Transverse colon (tissue), 4 donors: ENCODE results near the gene SLC30A10. TPM values are rescaled to one million over a fixed set of nuclear protein-coding genes. Genes with fewer than 3 reads are reported as not detected.
"Not testable (repeated sequence)": the region's sequence is repeated elsewhere in the genome, so short reads cannot be mapped to it uniquely, and the experiment has no call there.

Source experiments
- DNase-seq: peaks from one replicate; pipeline ENCODE4 v3.0.0-alpha.2; 2019
- H3K27ac ChIP-seq, 4 donors: fragments of 200-600 bp; sonication (generic); 2 replicates each; pipeline ENCODE4 v1.5.1; 2016 to 2018; ENCODE audit warnings: inconsistent platforms in 4 of 4
- H3K27me3 ChIP-seq: fragments of 200-600 bp; sonication (generic); 2 replicates; pipeline ENCODE4 v1.5.1; 2017; ENCODE audit warnings: inconsistent platforms
- H3K36me3 ChIP-seq, 4 donors: fragments of 200-600 bp; sonication (generic); 2 replicates each; pipeline ENCODE4 v1.5.1; 2017 to 2019; ENCODE audit warnings: inconsistent platforms in 4 of 4
- H3K4me1 ChIP-seq, 4 donors: fragments of 200-600 bp; sonication (generic); 2 replicates each; pipeline ENCODE4 v1.5.1; 2017 to 2020; ENCODE audit warnings: inconsistent platforms in 4 of 4
- H3K4me3 ChIP-seq, 4 donors: fragments of 200-600 bp; sonication (generic); 1 replicate in 1 of 4; 2 replicates in 3 of 4; pipeline versions ENCODE4 v1.5.1 to v1.6.1; 2017 to 2019; ENCODE audit warnings: inconsistent platforms in 4 of 4
- H3K9me3 ChIP-seq, 2 donors: fragments of 200-600 bp; sonication (generic); 2 replicates each; pipeline ENCODE4 v1.5.1; 2017 to 2019; ENCODE audit warnings: inconsistent platforms in 2 of 2
- CTCF ChIP-seq, 5 experiments: fragments of 200-600 bp in 3 of 5; fragments of 450-650 bp in 2 of 5; sonication (generic) in 3 of 5; IDR thresholded peaks; 1 replicate in 2 of 5; 2 replicates in 3 of 5; pipeline ENCODE4 v1.5.1; 2016 to 2017; ENCODE audit warnings: antibody characterized with exemption in 5 of 5, inconsistent platforms in 3 of 5, mild to moderate bottlenecking in 2 of 5, moderate library complexity in 1 of 5
- EP300 ChIP-seq: sonication (generic); formaldehyde crosslinking; IDR thresholded peaks from one replicate; pipeline ENCODE4 v1.6.1; 2017; ENCODE audit warnings: antibody characterized with exemption, low read depth
- POLR2A ChIP-seq: fragments of 450-650 bp; IDR thresholded peaks from one replicate; pipeline ENCODE4 v1.6.1; 2016; ENCODE audit warnings: antibody characterized with exemption, mild to moderate bottlenecking, moderate library complexity
- POLR2AphosphoS5 ChIP-seq, 3 donors: sonication (generic); formaldehyde crosslinking; IDR thresholded peaks; one replicate each; pipeline ENCODE4 v1.6.1; 2016; ENCODE audit warnings: antibody characterized with exemption in 3 of 3
- WGBS, 2 donors: methylation state at CpG; one replicate each; pipeline ENCODE4 v1.1.5; 2018; ENCODE audit warnings: low coverage in 1 of 2; 5-methylcytosine and 5-hydroxymethylcytosine counted together
- in situ Hi-C, 4 donors: fragments of 200-750 bp; cut with MboI; loops; one replicate each; pipeline versions ENCODE4 v1.15.0 to v1.15.1; 2017; ENCODE audit warnings: low sequenced_read_pairs in 3 of 4, low pct_ligation_motif_present in 1 of 4, low pct_unique_long_range_greater_than_20kb in 1 of 4
- intact Hi-C: fragments of 100-400 bp; cut with DNase I; formaldehyde crosslinking; loops from one replicate; pipeline ENCODE4 v1.15.1; 2023; ENCODE audit warnings: low total_unique reads
- small RNA-seq, 4 donors: library from RNA; depleted of rRNA; stranded (forward); fragments of <200 nt; gene quantifications; one replicate each; pipeline ENCODE3, GENCODE V24; 2016
- total RNA-seq, 4 donors: library from RNA; depleted of rRNA; stranded (reverse); fragments of >200 nt; gene quantifications; one replicate each; pipeline ENCODE4 v1.1.0, GENCODE V29; 2016

The SLC30A10 gene
- total RNA-seq, 4 donors from 2014 or later, result 19.2 to 79.3 (median 22.1) TPM; not detected in 1

GRCh38 chr1:219876798-219877209 lies 51.6 kb downstream of the SLC30A10 start:
- in situ Hi-C loops, result no loop called here
- WGBS, 2 donors, result 16 to 39% methylated on average over 5 of the region's 5 CpGs

GRCh38 chr1:219875860-219876259 lies 52.5 kb downstream of the SLC30A10 start:
- Histone ChIP-seq H3K4me1 (no peaks in the 10 kb centered on the region), H3K27ac (no peak overlapping the region), H3K36me3 (no peaks in the 10 kb centered on the region), H3K27me3 (peaks cover 82% of the 10 kb centered on the region), H3K9me3 (no peaks in the 10 kb centered on the region), H3K4me3 (no peak overlapping the region)
- in situ Hi-C loops, result no loop called here
- 39 to 50% methylated on average over 2 to 3 of the region's 3 CpGs for WGBS, 2 donors
- intact Hi-C loops, result no loop called here
- peak; percentile 23 for DNase-seq
- TF ChIP-seq POLR2AphosphoS5 (IDR thresholded peaks at IDR 0.05) (no peak), EP300 (no peak), POLR2A (no peak), CTCF (IDR thresholded peaks at IDR 0.05) (no peak)

More at GRCh38 chr1:219876798-219877209, 51.6 kb downstream of the SLC30A10 start:
- Histone ChIP-seq H3K27me3 (peaks cover 83% of the 10 kb centered on the region), H3K36me3 (no peaks in the 10 kb centered on the region), H3K4me1 (no peaks in the 10 kb centered on the region), H3K9me3 (no peaks in the 10 kb centered on the region), H3K4me3 (no peak overlapping the region), H3K27ac (no peak overlapping the region)
- no peak for DNase-seq
- no peak for TF ChIP-seq EP300
- no peak for TF ChIP-seq POLR2AphosphoS5 (IDR thresholded peaks at IDR 0.05)
- intact Hi-C loops, result no loop called here

GRCh38 chr1:219872538-219872937 lies 55.8 kb downstream of the SLC30A10 start:
- peaks cover 57% of the 10 kb centered on the region for H3K27me3 ChIP-seq
- intact Hi-C loops, DNase-seq, in situ Hi-C loops, H3K36me3 ChIP-seq, H3K4me3 ChIP-seq, H3K9me3 ChIP-seq, H3K4me1 ChIP-seq, H3K27ac ChIP-seq: not testable (repeated sequence)
- 33 to 65% methylated on average over 1 of the region's 1 CpG for WGBS, 2 donors

- H3K27me3 ChIP-seq, result peaks cover 48% of the 10 kb centered on the region
- no peak overlapping the region for H3K4me3 ChIP-seq
- no peaks in the 10 kb centered on the region for H3K9me3 ChIP-seq
- in situ Hi-C loops, result no loop called here
- H3K27ac ChIP-seq, result no peak overlapping the region
- 20 to 21% methylated on average over 3 of the region's 3 CpGs for WGBS, 2 donors
- H3K36me3 ChIP-seq, result no peaks in the 10 kb centered on the region
- intact Hi-C loops, result no loop called here
- H3K4me1 ChIP-seq, result no peaks in the 10 kb centered on the region
- no peak for DNase-seq
- TF ChIP-seq POLR2A (no peak), POLR2AphosphoS5 (IDR thresholded peaks at IDR 0.05) (no peak), EP300 (no peak), CTCF (IDR thresholded peaks at IDR 0.05) (no peak)
These were observed 56.8 kb downstream of the SLC30A10 start for GRCh38 chr1:219871427-219872057.

GRCh38 chr1:219868615-219869014 lies 59.7 kb downstream of the SLC30A10 start:
- H3K27ac ChIP-seq, intact Hi-C loops, H3K9me3 ChIP-seq, H3K36me3 ChIP-seq, in situ Hi-C loops, H3K4me1 ChIP-seq, DNase-seq, H3K4me3 ChIP-seq: not testable (repeated sequence)
- 86% methylated on average over 2 of the region's 3 CpGs; no CpG with 5 or more reads in 1 of the 2 donors for WGBS, 2 donors
- peaks cover 28% of the 10 kb centered on the region for H3K27me3 ChIP-seq

Small RNA genes lying within 50 kb of the gene (small RNA-seq; reads per million reads assigned to genes)
- gene RF00012, result 0 reads per million in 4 donors

Other genes starting within 250 kb of the SLC30A10 start
- gene EPRS1, start 117.9 kb upstream of the SLC30A10 start, total RNA-seq, result 10 to 100 TPM; 17.2 to 65.9 (median 25.4) TPM
- 10 to 100 TPM; 17.7 to 73.9 (median 45.7) TPM for gene BPNT1, start 161.2 kb upstream of the SLC30A10 start, total RNA-seq
- gene IARS2, start 165.6 kb upstream of the SLC30A10 start, total RNA-seq, result 10 to 100 TPM; 46.2 to 87.0 (median 70.8) TPM